OCI-LY1 (cell line): ENCODE results near the gene MANSC4.

Source experiments
- H2AFZ ChIP-seq: fragments of 200-600 bp; sonication (generic), shearing (Covaris generic); 2 replicates; pipeline ENCODE4 v1.6.0; 2014; ENCODE audit warnings: antibody characterized with exemption, mild to moderate bottlenecking, low read length
- H3F3A ChIP-seq: fragments of 200-600 bp; sonication (generic), shearing (Covaris generic); 2 replicates; pipeline ENCODE4 v1.6.0; 2014; ENCODE audit warnings: mild to moderate bottlenecking, antibody characterized with exemption, low read length, moderate library complexity; ENCODE audit not compliant: insufficient read depth
- H3K27ac ChIP-seq: fragments of 200-600 bp; sonication (generic); 2 replicates; pipeline ENCODE4 v1.5.1; 2014; ENCODE audit warnings: low read length, mixed run types, mild to moderate bottlenecking, low read depth; ENCODE audit not compliant: poor library complexity, severe bottlenecking
- H3K27me3 ChIP-seq: fragments of 200-600 bp; sonication (generic); 2 replicates; pipeline ENCODE4 v1.6.0; 2014; ENCODE audit warnings: antibody characterized with exemption, mild to moderate bottlenecking, low read length, moderate library complexity; ENCODE audit not compliant: insufficient read depth
- H3K36me3 ChIP-seq: fragments of 200-600 bp; sonication (generic); 2 replicates; pipeline ENCODE4 v1.6.1; 2014; ENCODE audit warnings: mild to moderate bottlenecking, antibody characterized with exemption, low read length, moderate library complexity, mixed read lengths; ENCODE audit not compliant: insufficient read depth
- H3K4me1 ChIP-seq: fragments of 200-600 bp; sonication (generic); 2 replicates; pipeline ENCODE4 v1.5.1; 2014; ENCODE audit warnings: mild to moderate bottlenecking, low read length, moderate library complexity; ENCODE audit not compliant: insufficient read depth, severe bottlenecking
- H3K4me2 ChIP-seq: fragments of 200-600 bp; sonication (generic), shearing (Covaris generic); 2 replicates; pipeline ENCODE4 v1.6.1; 2014; ENCODE audit warnings: low read length
- H3K4me3 ChIP-seq: fragments of 200-600 bp; sonication (generic); 2 replicates; pipeline ENCODE4 v1.5.1; 2014; ENCODE audit warnings: low read length, low read depth, mild to moderate bottlenecking, mixed read lengths; ENCODE audit not compliant: poor library complexity, severe bottlenecking
- H3K79me2 ChIP-seq: fragments of 200-600 bp; shearing (Covaris generic); 2 replicates; pipeline ENCODE4 v1.6.1; 2016; ENCODE audit warnings: mixed run types, low read length, mixed read lengths; ENCODE audit not compliant: insufficient read depth
- H3K9ac ChIP-seq: fragments of 200-600 bp; sonication (generic), shearing (Covaris generic); 2 replicates; pipeline ENCODE4 v1.6.1; 2014; ENCODE audit warnings: mild to moderate bottlenecking, low read length, mixed read lengths
- H3K9me2 ChIP-seq: fragments of 200-600 bp; sonication (generic), shearing (Covaris generic); 2 replicates; pipeline ENCODE4 v1.6.1; 2014; ENCODE audit warnings: low read depth, mild to moderate bottlenecking, low read length, mixed read lengths
- H3K9me3 ChIP-seq: fragments of 200-600 bp; shearing (Covaris generic); 2 replicates; pipeline ENCODE4 v1.6.1; 2014; ENCODE audit warnings: low read length, mixed read lengths
- H4K20me1 ChIP-seq: fragments of 200-600 bp; sonication (generic), shearing (Covaris generic); 2 replicates; pipeline ENCODE4 v1.6.0; 2016; ENCODE audit warnings: mild to moderate bottlenecking, low read length; ENCODE audit not compliant: insufficient read depth
- CTCF ChIP-seq: fragments of 200-600 bp; sonication (generic), shearing (Covaris generic); IDR thresholded peaks from 2 replicates; pipeline ENCODE4 v1.5.1; 2017; ENCODE audit warnings: mild to moderate bottlenecking, antibody characterized with exemption, low read length, moderate library complexity, mixed read lengths
- EZH2 ChIP-seq: fragments of 200-600 bp; sonication (generic), shearing (Covaris generic); IDR thresholded peaks from 2 replicates; pipeline ENCODE4 v1.8.0; 2017; ENCODE audit warnings: borderline replicate concordance, mixed run types, mild to moderate bottlenecking, antibody characterized with exemption, low read length, moderate library complexity, mixed read lengths

MANSC4 gene

GRCh38 chr12:27800819-27801218, 20.8 kb upstream of the MANSC4 start:
- Histone ChIP-seq H3K9me2 (no peaks in the 10 kb centered on the region), H3K4me2 (no peak overlapping the region), H3F3A (no peaks in the 10 kb centered on the region), H3K27ac (no peak overlapping the region), H4K20me1 (no peaks in the 10 kb centered on the region), H3K9me3 (no peaks in the 10 kb centered on the region), H3K4me1 (no peaks in the 10 kb centered on the region), H3K27me3 (no peaks in the 10 kb centered on the region), H3K79me2 (no peaks in the 10 kb centered on the region), H3K9ac (no peak overlapping the region), H3K4me3 (no peak overlapping the region), H2AFZ (no peak overlapping the region), H3K36me3 (peaks cover 36% of the 10 kb centered on the region)
- no peak for TF ChIP-seq EZH2

GRCh38 chr12:27797301-27798025, 17.4 kb upstream of the MANSC4 start:
- Histone ChIP-seq H4K20me1 (no peaks in the 10 kb centered on the region), H3K4me3 (no peak overlapping the region), H3F3A (no peaks in the 10 kb centered on the region), H3K9me3 (no peaks in the 10 kb centered on the region), H3K27ac (no peak overlapping the region), H3K9me2 (no peaks in the 10 kb centered on the region), H2AFZ (no peak overlapping the region), H3K4me2 (no peak overlapping the region), H3K79me2 (no peaks in the 10 kb centered on the region), H3K36me3 (peaks cover 67% of the 10 kb centered on the region), H3K4me1 (no peaks in the 10 kb centered on the region), H3K27me3 (no peaks in the 10 kb centered on the region), H3K9ac (no peak overlapping the region)
- TF ChIP-seq EZH2 (no peak), CTCF (no peak)

DNA sequence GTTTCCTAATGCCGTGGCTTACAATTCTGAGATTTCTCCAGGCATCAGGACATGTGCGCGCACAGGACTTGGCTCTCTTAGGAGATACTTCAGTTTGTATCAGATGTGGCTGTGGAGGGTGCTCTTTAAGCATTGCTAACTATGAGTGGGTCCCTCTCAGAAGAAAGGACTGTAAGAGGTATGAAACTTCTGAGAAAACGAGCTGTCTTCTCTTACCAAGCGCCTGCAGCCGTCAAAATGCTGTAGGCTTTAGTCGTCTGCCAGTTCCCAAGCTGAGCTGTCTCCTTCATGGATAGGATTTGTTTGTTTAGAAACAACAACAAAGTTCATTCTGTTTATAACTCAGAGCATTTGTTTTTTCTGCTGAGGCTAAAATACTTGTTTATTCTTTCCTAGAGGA, 16.1 kb upstream of the MANSC4 start:
- TF ChIP-seq CTCF (no peak), EZH2 (no peak)
- H3K4me3 ChIP-seq: no peak overlapping the region
- no peaks in the 10 kb centered on the region for H3K9me3 ChIP-seq
- no peaks in the 10 kb centered on the region for H3K79me2 ChIP-seq
- H3K36me3 ChIP-seq: peaks cover 78% of the 10 kb centered on the region
- no peak overlapping the region for H3K27ac ChIP-seq
- no peaks in the 10 kb centered on the region for H3F3A ChIP-seq
- H3K4me2 ChIP-seq: no peak overlapping the region
- no peaks in the 10 kb centered on the region for H3K4me1 ChIP-seq
- no peaks in the 10 kb centered on the region for H3K9me2 ChIP-seq
- no peak overlapping the region for H2AFZ ChIP-seq
- H4K20me1 ChIP-seq: no peaks in the 10 kb centered on the region
- no peaks in the 10 kb centered on the region for H3K27me3 ChIP-seq
- H3K9ac ChIP-seq: no peak overlapping the region
